ENCODE data around the gene HMCN2.

Gene HMCN2

GRCh38 chr9:130453487-130453886 lies 187.9 kb downstream of the HMCN2 start:
- peak overlapping the region; percentile 59; the same call in 1 of the 2 replicates for H3K27ac ChIP-seq

GRCh38 chr9:130454096-130454811 lies 188.7 kb downstream of the HMCN2 start:
- no peak for TF ChIP-seq CTCF (conservative IDR thresholded peaks at IDR 0.05)
- no peak for TF ChIP-seq ZFX (IDR thresholded peaks at IDR 0.05)
- no peak overlapping the region for H3K27ac ChIP-seq

More at GRCh38 chr9:130453487-130453886, 187.9 kb downstream of the HMCN2 start:
- TF ChIP-seq ZFX (IDR thresholded peaks at IDR 0.05), result no peak
- TF ChIP-seq CTCF (conservative IDR thresholded peaks at IDR 0.05), result no peak

- no peak for TF ChIP-seq ZFX (IDR thresholded peaks at IDR 0.05)
- no peak overlapping the region for H3K27ac ChIP-seq
These were observed 189.3 kb downstream of the HMCN2 start for GRCh38 chr9:130454812-130455325.

GRCh38 chr9:130458027-130458803 lies 192.7 kb downstream of the HMCN2 start:
- peak overlapping the region; percentile 53; the same call in 1 of the 2 replicates for H3K27ac ChIP-seq
- no peak for TF ChIP-seq ZFX (IDR thresholded peaks at IDR 0.05)
- no peak for TF ChIP-seq CTCF (conservative IDR thresholded peaks at IDR 0.05)

GRCh38 chr9:130458804-130459067 lies 193.2 kb downstream of the HMCN2 start:
- no peak for TF ChIP-seq CTCF (conservative IDR thresholded peaks at IDR 0.05)
- no peak for TF ChIP-seq ZFX (IDR thresholded peaks at IDR 0.05)
- H3K27ac ChIP-seq, result peak overlapping the region; percentile 53

GRCh38 chr9:130459151-130459550 lies 193.6 kb downstream of the HMCN2 start:
- no peak for TF ChIP-seq ZFX (IDR thresholded peaks at IDR 0.05)
- TF ChIP-seq CTCF (conservative IDR thresholded peaks at IDR 0.05), result no peak

GRCh38 chr9:130459941-130460669 lies 194.5 kb downstream of the HMCN2 start:
- peak overlapping the region; percentile 53 for H3K27ac ChIP-seq
- TF ChIP-seq CTCF (conservative IDR thresholded peaks at IDR 0.05) (no peak), ZFX (IDR thresholded peaks at IDR 0.05) (no peak)

More at GRCh38 chr9:130459151-130459550, 193.6 kb downstream of the HMCN2 start:
- H3K27ac ChIP-seq, result peak overlapping the region; percentile 53
